Muscle of leg (tissue), 11 donors: Measurements from ENCODE around the gene URB2. TPM values are rescaled to one million over a fixed set of nuclear protein-coding genes. Genes with fewer than 3 reads are reported as not detected.
A peak's percentile ranks its signal among the peaks of the same experiment; 100 is the strongest.

Source experiments
- DNase-seq: peaks from one replicate; pipeline ENCODE4 v3.0.0; 2013
- H3K27ac ChIP-seq: one replicate; pipeline ENCODE4 v1.5.1; 2013; ENCODE audit warnings: mild to moderate bottlenecking, low read length, control low read depth
- H3K27me3 ChIP-seq: one replicate; pipeline ENCODE4 v1.6.1; 2013; ENCODE audit warnings: low read length; ENCODE audit not compliant: control insufficient read depth, insufficient read depth
- H3K36me3 ChIP-seq: one replicate; pipeline ENCODE4 v1.6.1; 2013; ENCODE audit warnings: low read length; ENCODE audit not compliant: control insufficient read depth, insufficient read depth
- H3K4me1 ChIP-seq: one replicate; pipeline ENCODE4 v1.6.1; 2013; ENCODE audit warnings: low read length; ENCODE audit not compliant: control insufficient read depth, insufficient read depth
- H3K4me3 ChIP-seq: one replicate; pipeline ENCODE4 v1.5.1; 2013; ENCODE audit warnings: low read length, control low read depth
- H3K9me3 ChIP-seq: replicated peaks from 2 replicates; pipeline ENCODE4 v1.6.1; 2013; ENCODE audit warnings: low read depth, low read length; ENCODE audit not compliant: control insufficient read depth
- WGBS: methylation state at CpG from one replicate; pipeline ENCODE4 v1.1.5; 2013; ENCODE audit warnings: missing lambda C conversion rate; ENCODE audit not compliant: insufficient coverage; 5-methylcytosine and 5-hydroxymethylcytosine counted together
- polyA plus RNA-seq, 8 donors: library from polyadenylated mRNA; unstranded; fragments of 120-200 nt; gene quantifications; one replicate each; pipeline versions ENCODE4 v1.2.1 to v1.2.3, GENCODE V29; 2013; ENCODE audit warnings: inconsistent platforms in 1 of 8, low replicate concordance in 1 of 8; ENCODE audit not compliant: insufficient read length in 8 of 8, insufficient read depth in 1 of 8
- total RNA-seq: library from RNA; stranded (reverse); fragments of 120-200 nt; gene quantifications from one replicate; pipeline ENCODE4 v1.2.4, GENCODE V29; 2013

URB2 gene
- total and polyA plus RNA-seq, 9 donors, result 5.1 to 8.0 (median 6.0) TPM

GRCh38 chr1:229624521-229625070 lies 1.5 kb upstream of the URB2 start:
- Histone ChIP-seq H3K4me3 (peak overlapping the region; percentile 73), H3K36me3 (no peaks in the 10 kb centered on the region), H3K27ac (no peak overlapping the region), H3K9me3 (no peaks in the 10 kb centered on the region), H3K4me1 (peaks cover 5% of the 10 kb centered on the region), H3K27me3 (no peaks in the 10 kb centered on the region)
- no peak for DNase-seq
- 39% methylated on average over 5 of the region's 9 CpGs for WGBS

GRCh38 chr1:229625071-229625914 lies 754 bp upstream of the URB2 start:
- Histone ChIP-seq H3K27ac (peak overlapping the region; percentile 47), H3K36me3 (no peaks in the 10 kb centered on the region), H3K9me3 (no peaks in the 10 kb centered on the region), H3K4me3 (peak overlapping the region; percentile 73), H3K27me3 (no peaks in the 10 kb centered on the region), H3K4me1 (peaks cover 5% of the 10 kb centered on the region)
- under 1% methylated on average over 58 of the region's 86 CpGs for WGBS
- DNase-seq, result peak; percentile 38

- peak overlapping the region; percentile 74 for H3K4me3 ChIP-seq
- H3K4me1 ChIP-seq, result peaks cover 5% of the 10 kb centered on the region
- whole genome bisulfite sequencing, result no CpG with 5 or more reads among the region's 4 CpGs
- H3K27me3 ChIP-seq, result no peaks in the 10 kb centered on the region
- H3K9me3 ChIP-seq, result no peaks in the 10 kb centered on the region
- H3K27ac ChIP-seq, result no peak overlapping the region
- DNase-seq, result no peak
- H3K36me3 ChIP-seq, result no peaks in the 10 kb centered on the region
Measured at GRCh38 chr1:229627003-229627402, 956 bp downstream of the URB2 start.

GRCh38 chr1:229629261-229629660 lies 3.2 kb downstream of the URB2 start:
- no peak for DNase-seq
- H3K9me3 ChIP-seq, result no peaks in the 10 kb centered on the region
- peaks cover 5% of the 10 kb centered on the region for H3K4me1 ChIP-seq
- WGBS, result no CpG with 5 or more reads among the region's 2 CpGs
- H3K4me3 ChIP-seq, result no peak overlapping the region
- H3K27me3 ChIP-seq, result no peaks in the 10 kb centered on the region
- no peak overlapping the region for H3K27ac ChIP-seq
- peaks cover under 1% of the 10 kb centered on the region for H3K36me3 ChIP-seq

GRCh38 chr1:229631148-229631547 lies 5.1 kb downstream of the URB2 start:
- Histone ChIP-seq H3K9me3 (no peaks in the 10 kb centered on the region), H3K4me1 (no peaks in the 10 kb centered on the region), H3K27ac (no peak overlapping the region), H3K36me3 (peaks cover 17% of the 10 kb centered on the region), H3K27me3 (no peaks in the 10 kb centered on the region), H3K4me3 (no peak overlapping the region)
- WGBS, result 40% methylated on average over 1 of the region's 3 CpGs
- no peak for DNase-seq

GRCh38 chr1:229631966-229632365 lies 5.9 kb downstream of the URB2 start:
- H3K36me3 ChIP-seq, result peaks cover 25% of the 10 kb centered on the region
- WGBS, result no CpG with 5 or more reads among the region's 6 CpGs
- DNase-seq, result no peak
- H3K27ac ChIP-seq, result no peak overlapping the region
- no peaks in the 10 kb centered on the region for H3K4me1 ChIP-seq
- H3K4me3 ChIP-seq, result no peak overlapping the region
- H3K27me3 ChIP-seq, result no peaks in the 10 kb centered on the region
- no peaks in the 10 kb centered on the region for H3K9me3 ChIP-seq

GRCh38 chr1:229636042-229636441 lies 10.0 kb downstream of the URB2 start:
- no peaks in the 10 kb centered on the region for H3K27me3 ChIP-seq
- H3K4me3 ChIP-seq, result no peak overlapping the region
- no peaks in the 10 kb centered on the region for H3K9me3 ChIP-seq
- DNase-seq, result no peak
- peaks cover 50% of the 10 kb centered on the region for H3K36me3 ChIP-seq
- WGBS, result 88% methylated on average over 9 of the region's 9 CpGs
- no peaks in the 10 kb centered on the region for H3K4me1 ChIP-seq
- H3K27ac ChIP-seq, result no peak overlapping the region

- 93% methylated on average over 12 of the region's 12 CpGs for WGBS
Measured at GRCh38 chr1:229637746-229638145, 11.7 kb downstream of the URB2 start.

GRCh38 chr1:229640455-229640854 lies 14.4 kb downstream of the URB2 start:
- no peak overlapping the region for H3K4me3 ChIP-seq

More at GRCh38 chr1:229637746-229638145, 11.7 kb downstream of the URB2 start:
- DNase-seq, result no peak
- Histone ChIP-seq H3K9me3 (no peaks in the 10 kb centered on the region), H3K27me3 (no peaks in the 10 kb centered on the region), H3K36me3 (peaks cover 55% of the 10 kb centered on the region), H3K4me1 (no peaks in the 10 kb centered on the region), H3K27ac (no peak overlapping the region), H3K4me3 (no peak overlapping the region)

GRCh38 chr1:229641306-229641705 lies 15.3 kb downstream of the URB2 start:
- Histone ChIP-seq H3K4me1 (no peaks in the 10 kb centered on the region), H3K4me3 (no peak overlapping the region), H3K9me3 (no peaks in the 10 kb centered on the region), H3K27ac (no peak overlapping the region), H3K27me3 (no peaks in the 10 kb centered on the region), H3K36me3 (peaks cover 65% of the 10 kb centered on the region)
- DNase-seq, result no peak
- WGBS, result 92% methylated on average over 1 of the region's 3 CpGs

More at GRCh38 chr1:229640455-229640854, 14.4 kb downstream of the URB2 start:
- Histone ChIP-seq H3K27ac (no peak overlapping the region), H3K4me1 (no peaks in the 10 kb centered on the region), H3K36me3 (peaks cover 65% of the 10 kb centered on the region), H3K9me3 (no peaks in the 10 kb centered on the region), H3K27me3 (no peaks in the 10 kb centered on the region)
- DNase-seq, result no peak
- 84% methylated on average over 7 of the region's 12 CpGs for WGBS
